ENCODE data around the gene STAT1.
"Not testable (repeated sequence)": the region's sequence is repeated elsewhere in the genome, so short reads cannot be mapped to it uniquely, and the experiment has no call there.

STAT1 gene

DNA sequence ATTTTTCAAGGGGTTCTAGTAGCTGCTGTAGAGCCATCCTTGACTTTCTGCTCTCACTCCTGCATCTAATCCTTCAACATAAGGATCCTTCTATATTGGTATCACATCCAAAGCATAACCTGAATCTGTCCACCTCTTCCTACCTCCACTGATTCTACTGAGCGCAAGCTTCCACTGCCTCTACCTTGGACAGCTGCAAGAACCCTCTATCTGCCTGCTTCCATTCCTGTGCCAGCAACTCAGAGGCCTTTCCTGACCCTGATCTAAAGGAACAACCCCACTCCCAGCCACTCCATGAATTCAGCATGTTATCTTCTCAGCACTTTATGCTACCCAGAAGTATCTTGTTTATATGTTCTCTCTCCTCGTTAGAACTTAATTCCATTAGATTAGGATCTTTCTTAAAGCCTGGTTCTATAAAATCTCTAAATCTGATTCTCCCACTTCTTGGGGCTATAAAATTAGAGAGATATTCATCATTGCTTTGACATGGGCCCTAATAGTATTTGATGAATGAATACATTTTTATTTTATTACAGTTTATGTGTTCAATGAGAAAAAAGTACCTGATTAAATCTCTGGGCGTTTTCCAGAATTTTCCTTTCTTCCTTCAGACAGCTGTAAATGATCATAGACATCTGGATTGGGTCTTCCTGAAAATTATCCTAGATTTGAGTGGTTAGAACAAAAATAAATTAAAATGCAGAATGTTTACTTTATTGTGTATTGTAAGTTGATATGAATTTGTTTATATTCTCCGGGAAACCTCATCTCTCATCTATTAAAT is 6.8 kb downstream of the STAT1 start:
- no peak for DNase-seq (ENCODE audit: low read depth)

DNA sequence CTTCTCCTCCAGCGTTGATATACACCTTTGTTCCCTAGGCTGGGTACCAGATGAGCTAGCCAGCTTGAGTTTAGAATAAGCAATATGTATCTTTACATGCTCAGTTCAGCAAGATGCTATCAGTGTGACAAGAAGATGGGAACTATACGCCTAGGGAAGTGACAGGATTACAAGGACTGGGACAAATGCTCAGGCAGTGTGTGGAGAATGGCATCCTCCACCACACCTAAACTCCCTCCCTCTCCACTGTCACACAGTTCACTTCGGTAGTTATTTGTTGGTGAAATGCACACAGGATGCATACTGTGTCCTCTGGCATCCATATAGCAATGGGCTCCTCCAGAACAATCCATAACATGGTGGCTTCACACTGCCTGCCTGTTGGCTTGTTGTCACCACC is 7.7 kb downstream of the STAT1 start:
- DNase-seq (ENCODE audit: low read depth) = no peak

DNA sequence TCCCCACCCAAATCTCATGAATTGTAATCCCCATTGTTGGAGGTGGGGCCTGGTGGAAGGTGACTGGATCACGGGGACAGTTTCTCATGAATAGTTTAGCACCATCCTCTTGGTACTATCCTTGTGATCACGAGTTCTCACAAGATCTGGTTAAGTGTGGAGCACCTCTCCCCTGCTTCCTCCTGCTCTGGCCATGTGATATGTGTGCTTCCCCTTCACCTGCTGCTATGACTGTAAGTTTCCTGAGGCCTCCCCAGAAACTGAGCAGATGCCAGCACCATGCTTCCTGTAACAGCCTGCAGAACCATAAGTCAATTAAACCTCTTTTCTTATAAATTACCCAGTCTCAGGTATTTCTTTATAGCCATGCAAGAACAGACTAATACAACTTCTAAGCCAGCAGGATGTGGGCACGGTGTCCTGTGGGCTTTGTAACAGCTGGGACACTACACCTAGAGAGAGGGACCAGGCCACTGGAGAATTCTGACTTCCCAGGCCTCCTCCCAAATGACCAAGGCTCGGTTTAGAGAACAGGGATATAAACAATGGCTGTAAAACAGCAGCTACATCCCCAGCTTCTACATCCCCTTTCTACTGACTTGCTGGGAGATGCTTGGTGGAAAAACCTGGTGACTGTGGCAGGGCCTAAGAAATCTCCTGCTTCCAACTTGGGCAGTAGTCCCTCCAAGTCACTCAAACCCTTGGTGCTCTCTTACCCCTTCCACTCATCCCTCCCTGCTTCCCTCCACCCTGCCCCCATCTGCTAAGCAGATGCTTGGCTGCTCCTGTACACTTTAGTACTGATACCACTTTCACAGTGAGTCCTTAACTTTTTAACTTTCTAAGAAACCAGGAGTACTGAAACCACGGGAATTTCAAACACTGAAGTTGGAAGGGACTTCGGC is 10.3 kb downstream of the STAT1 start:
- no peak for DNase-seq (ENCODE audit: low read depth)

DNA sequence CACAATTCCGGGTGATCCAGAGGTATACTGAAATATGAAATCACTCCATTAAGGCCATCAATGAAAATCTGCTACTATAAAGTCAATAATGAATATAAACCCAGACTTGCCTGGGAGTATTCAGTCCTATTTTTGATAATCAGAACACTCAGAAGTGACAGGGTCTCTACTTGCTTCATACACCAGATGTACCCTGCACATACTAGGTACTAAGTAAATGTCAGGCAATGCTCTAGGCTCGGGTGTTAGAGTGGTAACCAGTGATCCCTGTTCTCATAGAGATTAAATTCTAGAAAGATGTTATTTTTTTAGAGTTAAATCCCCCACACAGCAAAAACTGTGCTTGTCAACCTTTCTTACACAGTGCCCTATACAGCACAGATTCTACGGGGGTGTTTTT is 12.3 kb downstream of the STAT1 start:
- DNase-seq (ENCODE audit: low read depth) = no peak

DNA sequence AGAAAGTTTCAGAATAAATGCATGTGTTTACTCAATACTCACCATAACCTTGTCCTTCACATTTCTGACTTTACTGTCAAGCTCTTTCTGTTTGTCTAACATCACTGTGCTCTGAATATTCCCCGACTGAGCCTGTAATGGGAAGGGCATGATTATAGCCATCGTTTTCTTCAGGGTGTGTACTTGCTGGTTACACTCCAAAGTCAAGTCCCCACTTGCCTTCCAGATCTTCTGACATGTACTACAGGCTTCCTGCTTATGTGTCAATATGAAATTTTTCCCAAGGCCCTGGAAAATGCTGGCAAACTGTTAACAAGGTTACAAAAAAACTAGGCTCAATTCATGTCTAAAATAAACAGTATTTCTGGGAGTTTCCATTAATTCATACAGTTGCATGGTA is 12.9 kb downstream of the STAT1 start:
- DNase-seq (ENCODE audit: low read depth) = no peak

DNA sequence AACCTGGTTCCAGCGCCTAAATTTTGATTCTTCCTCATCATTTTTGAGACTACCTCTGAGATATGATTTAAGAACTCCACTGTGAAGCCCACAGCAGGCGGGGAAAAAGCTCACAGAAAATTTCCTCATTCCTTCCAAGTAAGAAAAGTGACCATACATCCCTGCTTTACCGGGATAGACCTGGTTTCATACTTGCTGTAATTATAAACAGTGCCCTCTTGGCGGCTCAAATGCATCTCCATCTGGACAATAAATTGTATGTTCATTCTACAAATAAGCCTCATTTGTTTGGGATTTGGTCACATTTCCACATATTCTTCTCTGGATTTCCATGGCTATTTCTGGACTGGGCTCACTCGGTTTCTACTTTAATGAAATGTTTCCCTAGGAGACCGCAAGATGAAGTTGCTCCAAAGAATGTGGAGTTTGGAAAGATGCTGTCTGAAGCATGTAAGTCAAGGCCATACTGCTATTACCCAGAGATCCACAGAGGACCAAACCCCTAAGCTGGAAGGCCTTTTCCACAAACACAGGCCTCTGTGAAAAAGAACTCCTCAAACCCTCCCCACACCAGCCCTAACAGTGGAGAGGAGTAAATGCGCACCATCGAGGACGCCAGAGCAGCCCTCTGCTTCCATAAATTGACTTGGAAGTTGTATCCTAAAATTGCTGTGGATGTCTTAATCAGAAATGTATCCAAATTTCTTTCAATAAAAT is 13.9 kb downstream of the STAT1 start:
- DNase-seq (ENCODE audit: low read depth) = no peak

DNA sequence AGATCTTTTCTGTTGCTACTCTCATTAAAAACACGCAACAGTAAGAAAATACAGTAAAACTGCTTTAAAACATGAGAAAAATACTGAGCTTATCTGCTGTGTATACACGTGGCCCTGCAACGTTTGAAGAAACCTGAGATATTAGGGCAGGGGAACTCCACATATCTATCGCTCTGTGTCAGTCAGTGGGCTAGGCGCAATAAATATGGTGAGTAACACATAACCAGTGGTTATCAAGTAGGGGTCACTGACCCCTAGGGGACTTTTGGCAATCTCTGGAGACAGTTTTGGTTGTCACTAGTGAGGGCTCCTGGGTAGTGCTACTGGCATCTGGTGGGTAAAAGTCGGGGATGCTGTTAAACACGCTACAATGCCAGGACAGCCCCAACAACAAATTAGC is 14.9 kb downstream of the STAT1 start:
- no peak for DNase-seq (ENCODE audit: low read depth)

DNA sequence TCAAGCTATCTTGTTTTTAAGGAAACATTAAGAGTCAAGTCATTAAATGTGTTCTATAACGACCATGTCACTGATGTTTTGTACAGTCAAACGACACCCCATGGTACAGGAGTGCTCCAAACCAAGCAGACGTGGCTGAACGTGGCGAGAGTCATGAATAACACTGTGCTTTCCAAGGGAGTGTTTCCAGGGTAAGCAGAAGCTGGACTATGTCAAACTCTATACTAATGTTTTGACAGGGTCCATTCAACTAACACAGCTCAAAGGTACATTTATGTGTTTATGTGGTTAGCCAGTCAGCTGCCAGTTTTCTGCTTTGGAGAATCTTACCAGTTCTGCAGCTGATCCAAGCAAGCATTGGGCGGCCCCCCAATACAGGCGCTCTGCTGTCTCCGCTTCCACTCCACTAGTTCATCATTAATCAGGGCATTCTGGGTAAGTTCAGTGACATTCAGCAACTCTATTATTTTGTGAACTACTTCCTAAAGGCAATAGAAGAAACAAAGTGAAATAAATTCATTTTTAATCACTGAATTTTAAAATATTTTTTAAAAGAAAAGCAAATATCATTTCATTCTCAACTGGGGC is 16.4 kb downstream of the STAT1 start:
- DNase-seq (ENCODE audit: low read depth) = no peak

DNA sequence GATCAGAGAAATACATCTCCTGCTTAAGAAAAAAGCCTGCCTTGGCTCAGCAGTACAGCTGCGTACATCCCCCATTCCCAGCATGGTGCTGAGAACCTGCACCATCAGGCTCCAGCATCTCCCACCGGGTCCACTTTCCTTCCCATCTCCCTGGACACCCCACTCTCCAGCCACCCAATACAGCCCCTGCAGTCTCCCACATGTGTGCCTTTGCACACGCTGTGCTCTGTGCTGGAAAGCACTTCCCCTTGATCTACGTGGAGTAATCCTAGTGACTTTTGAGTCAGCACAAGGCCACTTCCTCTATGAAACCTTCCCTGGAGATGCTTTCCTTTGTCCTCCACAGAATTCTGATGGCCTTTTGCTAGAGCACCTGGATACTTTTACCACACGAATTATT is 17.0 kb downstream of the STAT1 start:
- no peak for DNase-seq (ENCODE audit: low read depth)

DNA sequence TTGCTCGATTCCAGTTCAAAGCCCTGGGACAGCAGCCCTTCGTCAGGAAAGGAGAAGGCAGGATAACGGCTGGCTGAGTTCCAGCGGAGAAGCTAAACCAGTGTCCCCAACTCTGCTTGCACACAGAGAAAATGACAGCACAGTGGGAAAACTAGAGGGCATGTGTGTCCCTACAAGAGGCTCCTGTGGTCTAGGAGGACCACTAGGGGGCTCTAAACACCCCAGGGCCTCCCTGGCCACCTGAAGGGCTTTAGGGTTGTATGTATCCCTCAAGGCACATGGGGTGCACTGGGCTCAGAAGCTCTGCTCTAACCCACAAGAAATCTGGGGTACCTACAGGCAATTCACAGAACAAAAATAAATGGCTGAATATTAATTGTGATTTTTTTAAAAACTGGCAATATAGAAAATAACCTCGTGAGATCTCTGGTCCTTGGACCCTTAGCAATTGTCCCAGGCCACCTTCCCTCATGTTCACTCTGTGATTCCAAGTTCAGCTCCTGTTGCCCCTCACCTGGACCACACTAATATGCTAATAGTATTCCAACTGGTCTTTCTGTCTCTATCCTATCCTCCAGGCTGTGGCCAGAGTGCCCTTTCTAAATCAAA is 17.5 kb downstream of the STAT1 start:
- peak; percentile 65 for DNase-seq (ENCODE audit: low read depth)

DNA sequence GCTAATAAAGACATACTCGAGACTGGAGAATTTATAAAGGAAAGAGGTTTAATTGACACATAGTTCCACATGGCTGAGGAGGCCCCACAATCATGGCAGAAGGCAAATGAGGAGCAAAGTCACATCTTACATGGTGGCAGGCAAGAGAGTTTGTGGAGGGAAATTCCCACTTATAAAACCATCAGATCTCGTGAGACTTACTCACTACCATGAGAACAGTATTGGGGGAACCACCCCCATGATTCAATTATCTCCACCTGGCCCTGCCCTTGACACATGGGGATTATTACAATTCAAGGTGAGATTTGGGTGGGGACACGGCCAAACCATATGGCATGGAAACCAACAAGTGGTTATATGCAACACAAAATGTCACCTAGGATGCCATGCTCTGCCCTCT is 18.7 kb downstream of the STAT1 start:
- not testable (repeated sequence) for DNase-seq (ENCODE audit: low read depth)

DNA sequence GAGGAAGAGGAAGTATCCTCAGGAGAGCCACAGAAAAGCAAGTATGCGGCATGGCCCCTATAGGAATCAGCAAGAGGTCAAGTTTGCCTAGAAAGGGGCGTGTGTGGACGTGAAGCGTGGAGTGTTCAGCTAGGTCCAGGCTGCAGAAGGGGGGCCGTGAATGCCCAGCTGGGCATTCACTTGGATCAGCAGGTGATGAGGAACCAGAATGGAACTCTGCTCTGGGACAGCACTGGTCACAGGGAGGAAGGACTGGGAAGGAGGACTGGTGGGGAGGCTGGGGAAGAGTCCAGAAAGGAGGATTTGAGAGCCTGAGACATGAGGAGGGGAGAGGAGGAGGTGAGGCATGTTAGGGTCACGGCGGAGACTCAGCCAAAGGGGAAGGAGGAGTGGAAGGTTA is 19.8 kb downstream of the STAT1 start:
- no peak for DNase-seq (ENCODE audit: low read depth)

DNA sequence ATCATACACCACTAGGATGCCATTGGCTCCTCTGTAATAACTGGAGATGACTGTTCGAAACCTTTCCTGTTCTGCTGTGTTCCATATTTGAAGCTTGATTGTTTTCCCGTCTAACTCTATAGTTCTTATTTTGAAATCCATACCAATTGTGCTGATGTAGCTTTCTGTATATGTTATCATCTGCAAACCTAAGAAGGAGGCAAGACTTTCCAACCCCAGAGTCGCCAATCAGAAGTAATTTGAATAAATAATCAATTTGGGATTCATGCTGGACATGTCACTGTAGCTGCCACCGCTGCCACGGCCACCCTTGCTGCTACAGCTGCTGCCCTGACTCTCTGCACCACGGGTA is 20.7 kb downstream of the STAT1 start:
- DNase-seq (ENCODE audit: low read depth) = no peak

DNA sequence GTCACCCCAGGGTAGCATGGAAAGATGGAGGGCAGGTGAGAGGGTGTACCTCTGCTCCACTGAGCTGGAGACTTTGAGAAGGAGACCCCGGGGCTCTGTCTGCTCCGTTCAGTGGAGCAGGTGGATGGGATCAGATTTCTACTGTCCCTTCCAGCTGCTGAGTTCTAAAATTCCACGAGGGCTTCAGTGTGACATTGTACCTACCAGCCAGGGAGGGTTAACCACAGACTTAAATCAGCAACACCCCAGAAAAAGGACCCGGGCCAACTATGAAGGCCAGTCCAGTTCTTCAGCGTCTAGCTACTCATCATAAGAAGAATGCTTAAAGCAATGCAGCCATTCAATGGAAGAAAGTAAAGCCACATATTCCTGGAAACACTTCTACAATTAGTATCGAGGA is 23.8 kb downstream of the STAT1 start:
- no peak for DNase-seq (ENCODE audit: low read depth)

DNA sequence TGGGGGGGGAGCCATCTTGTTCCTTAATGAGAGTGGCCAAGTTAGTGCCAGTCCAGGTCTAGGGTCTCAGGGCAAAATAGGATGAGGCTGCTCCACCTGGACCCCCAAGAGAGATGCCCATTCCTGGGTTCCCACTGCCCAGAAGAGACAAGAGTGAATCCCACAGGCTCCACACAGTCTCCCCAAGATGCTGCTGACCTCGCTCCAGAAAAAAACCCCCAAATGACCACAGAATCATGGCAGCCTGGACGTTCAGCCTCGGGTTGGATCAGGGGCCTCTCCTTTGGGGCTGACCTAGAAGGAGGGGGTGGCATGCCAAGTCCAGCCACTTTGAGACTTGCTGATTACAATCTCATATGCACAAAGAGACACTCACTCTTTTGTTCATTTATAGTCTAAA is 25.1 kb downstream of the STAT1 start:
- no peak for DNase-seq (ENCODE audit: low read depth)

DNA sequence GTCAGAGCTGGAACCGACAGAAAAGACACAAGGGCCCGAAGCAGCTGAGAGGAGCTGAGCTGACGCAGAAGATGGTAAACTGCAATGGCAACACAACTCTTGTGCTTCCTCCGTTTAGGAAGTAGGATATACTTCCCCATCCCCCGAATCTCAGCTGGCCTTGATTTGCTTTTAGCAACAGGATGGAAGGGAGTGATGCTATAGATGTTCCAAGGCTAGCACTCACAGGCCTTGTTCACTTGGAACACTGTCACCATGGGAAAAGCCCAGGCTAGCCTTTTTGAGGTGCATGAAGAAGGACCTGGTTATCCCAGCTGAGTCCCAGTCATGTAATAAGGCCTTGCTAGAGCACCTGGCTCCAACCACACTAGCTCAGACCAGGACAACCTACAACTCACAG is 26.0 kb downstream of the STAT1 start:
- DNase-seq (ENCODE audit: low read depth) = no peak

DNA sequence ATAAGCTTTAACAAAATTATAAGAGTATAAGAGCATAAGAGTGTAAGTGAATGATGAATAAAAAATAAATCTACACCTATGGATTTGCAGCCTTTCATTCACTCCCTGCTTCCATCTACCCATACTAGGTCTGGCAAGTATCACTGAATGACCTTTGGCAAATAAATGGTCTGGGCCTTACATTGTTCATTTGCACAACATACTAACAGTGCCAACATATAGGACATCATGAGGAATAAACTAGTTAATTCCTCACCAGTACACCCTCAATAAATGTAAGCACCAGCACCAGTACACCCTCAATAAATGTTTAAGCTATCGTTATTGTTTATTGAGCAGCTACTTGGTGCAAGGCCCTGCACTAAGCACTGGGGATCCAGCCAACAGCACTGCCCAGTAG is 26.9 kb downstream of the STAT1 start:
- no peak for DNase-seq (ENCODE audit: low read depth)

DNA sequence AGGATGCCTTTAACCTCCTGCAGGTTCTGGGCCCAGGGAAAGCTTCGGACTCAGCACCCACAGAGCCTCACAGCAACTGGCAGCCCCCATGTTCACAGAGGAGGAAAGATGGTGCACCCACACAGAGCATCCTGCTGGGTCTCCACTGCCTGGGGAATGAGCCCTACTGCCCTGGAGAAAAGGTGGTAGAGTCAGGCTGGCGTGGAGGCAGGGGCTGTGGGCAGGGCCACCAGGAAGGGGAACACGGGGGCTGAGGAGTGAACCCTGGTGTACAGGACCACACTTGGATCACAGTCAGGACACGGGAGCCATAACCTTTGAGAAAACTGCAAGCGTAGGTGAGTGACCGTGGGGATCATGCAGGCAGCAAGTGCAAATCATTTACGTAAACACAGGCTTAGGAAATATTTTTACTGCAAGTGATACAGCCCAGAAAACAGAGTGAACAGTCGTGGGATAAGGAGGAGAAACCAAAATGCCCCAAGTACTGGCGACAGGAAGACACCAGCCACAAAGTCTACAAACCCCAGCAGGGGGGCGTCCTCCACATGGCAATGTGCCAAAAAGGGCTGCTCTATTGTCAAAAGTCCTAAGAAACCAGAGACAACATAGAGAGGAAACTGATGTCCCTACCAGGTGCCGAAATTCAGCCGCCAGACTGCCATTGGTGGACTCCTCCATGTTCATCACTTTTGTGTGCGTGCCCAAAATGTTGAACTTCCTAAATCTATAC is 27.6 kb downstream of the STAT1 start:
- no peak for DNase-seq (ENCODE audit: low read depth)

DNA sequence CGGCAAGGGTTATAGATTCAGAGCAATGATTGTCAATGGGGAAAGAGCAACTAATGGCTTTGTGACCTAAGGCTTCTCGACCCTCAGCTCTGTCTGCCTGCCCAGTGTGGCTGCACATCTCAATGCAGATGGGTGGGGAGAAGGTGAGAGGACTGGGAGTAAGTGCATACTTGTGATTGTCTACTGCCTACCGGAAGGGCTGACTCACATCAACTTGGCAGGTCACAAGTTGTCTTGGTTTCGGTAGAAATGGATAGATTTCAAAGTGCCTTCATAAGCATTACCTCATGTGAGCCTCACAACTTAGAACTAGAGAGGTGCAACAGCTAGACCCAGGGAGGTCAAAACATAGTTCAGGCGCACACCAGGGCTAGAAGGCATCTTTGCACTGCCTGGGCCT is 29.4 kb downstream of the STAT1 start:
- peak; percentile 69 for DNase-seq (ENCODE audit: low read depth)

DNA sequence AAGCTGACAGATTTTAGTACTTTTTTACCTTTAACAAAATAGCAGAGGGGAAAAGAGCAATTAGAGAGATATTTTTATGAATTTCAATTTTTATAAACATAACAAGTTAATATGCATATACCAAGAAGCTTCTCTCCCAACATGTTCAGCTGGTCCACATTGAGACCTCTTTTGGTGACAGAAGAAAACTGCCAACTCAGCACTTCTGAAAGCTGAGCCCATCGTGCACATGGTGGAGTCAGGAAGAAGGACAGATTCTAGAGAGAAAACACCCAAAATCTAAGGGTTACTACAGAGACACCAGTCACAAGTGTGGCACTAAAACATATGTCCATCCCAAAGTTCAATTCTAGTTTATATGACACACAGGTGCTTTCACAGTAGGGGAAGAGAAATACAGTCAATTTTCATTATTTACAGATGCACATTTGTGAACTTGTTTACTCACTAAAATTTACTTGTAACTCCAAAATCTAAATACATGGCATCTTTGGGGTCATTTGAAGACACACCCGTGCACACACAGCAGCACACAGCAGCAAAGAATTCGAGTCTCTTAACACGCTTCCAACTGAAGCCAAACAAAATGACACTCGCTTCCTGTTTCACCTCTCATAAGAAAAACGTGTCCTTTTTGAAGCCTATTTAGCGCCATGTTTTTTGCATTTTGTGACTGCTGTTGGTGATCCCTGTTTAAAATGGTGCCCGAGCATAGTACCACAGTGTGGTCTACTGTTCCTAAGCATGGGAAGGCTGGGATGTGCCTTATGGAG is 31.5 kb downstream of the STAT1 start:
- DNase-seq (ENCODE audit: low read depth) = no peak

DNA sequence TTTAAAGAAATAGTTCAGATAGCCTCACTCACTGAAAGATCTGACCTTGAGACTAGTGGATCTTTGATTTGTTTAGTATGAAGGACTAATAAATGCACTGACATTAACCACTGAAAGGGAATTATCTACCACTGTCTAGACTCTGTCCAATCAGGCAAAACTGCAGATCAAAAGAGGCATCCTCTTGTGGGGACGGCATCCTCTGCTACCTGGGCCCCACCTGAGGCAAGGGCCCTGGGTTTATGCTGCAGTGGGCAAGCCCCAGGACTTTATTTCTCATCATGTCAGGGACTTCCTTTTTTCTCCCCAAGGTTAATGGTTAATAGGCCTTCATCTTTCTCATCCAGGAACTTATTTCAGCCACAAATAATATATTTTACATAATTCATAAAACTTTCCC is 32.2 kb downstream of the STAT1 start:
- DNase-seq (ENCODE audit: low read depth) = no peak

Measured in ELR (cell line).